ENCODE results near the gene TMEM238.

TMEM238 gene

GRCh38 chr19:55345818-55346724 lies 38.0 kb downstream of the TMEM238 start:
- DNase-seq (ENCODE audit: extremely low read depth, insufficient read length) = no peak
- TF ChIP-seq, protein P1, sequence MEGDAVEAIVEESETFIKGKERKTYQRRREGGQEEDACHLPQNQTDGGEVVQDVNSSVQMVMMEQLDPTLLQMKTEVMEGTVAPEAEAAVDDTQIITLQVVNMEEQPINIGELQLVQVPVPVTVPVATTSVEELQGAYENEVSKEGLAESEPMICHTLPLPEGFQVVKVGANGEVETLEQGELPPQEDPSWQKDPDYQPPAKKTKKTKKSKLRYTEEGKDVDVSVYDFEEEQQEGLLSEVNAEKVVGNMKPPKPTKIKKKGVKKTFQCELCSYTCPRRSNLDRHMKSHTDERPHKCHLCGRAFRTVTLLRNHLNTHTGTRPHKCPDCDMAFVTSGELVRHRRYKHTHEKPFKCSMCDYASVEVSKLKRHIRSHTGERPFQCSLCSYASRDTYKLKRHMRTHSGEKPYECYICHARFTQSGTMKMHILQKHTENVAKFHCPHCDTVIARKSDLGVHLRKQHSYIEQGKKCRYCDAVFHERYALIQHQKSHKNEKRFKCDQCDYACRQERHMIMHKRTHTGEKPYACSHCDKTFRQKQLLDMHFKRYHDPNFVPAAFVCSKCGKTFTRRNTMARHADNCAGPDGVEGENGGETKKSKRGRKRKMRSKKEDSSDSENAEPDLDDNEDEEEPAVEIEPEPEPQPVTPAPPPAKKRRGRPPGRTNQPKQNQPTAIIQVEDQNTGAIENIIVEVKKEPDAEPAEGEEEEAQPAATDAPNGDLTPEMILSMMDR (IDR thresholded peaks at IDR 0.05; ENCODE audit: insufficient read depth, low read length, poor library complexity, severe bottlenecking) = no peak
- Histone ChIP-seq H3K27me3 (replicated peaks; ENCODE audit: control insufficient read depth, insufficient read depth, low read length) (no peaks in the 10 kb centered on the region), H3K36me3 (ENCODE audit: control insufficient read depth, insufficient read depth, low read length) (peaks cover 2% of the 10 kb centered on the region), H3K4me3 (replicated peaks; ENCODE audit: low read depth, low read length) (no peak overlapping the region)

GRCh38 chr19:55345101-55345817 lies 38.8 kb downstream of the TMEM238 start:
- TF ChIP-seq, protein P1 (IDR thresholded peaks at IDR 0.05; ENCODE audit: insufficient read depth, low read length, poor library complexity, severe bottlenecking) = no peak
- peaks cover 2% of the 10 kb centered on the region for H3K36me3 ChIP-seq (ENCODE audit: control insufficient read depth, insufficient read depth, low read length)
- H3K27me3 ChIP-seq (replicated peaks; ENCODE audit: control insufficient read depth, insufficient read depth, low read length) = no peaks in the 10 kb centered on the region
- DNase-seq (ENCODE audit: extremely low read depth, insufficient read length) = no peak
- H3K4me3 ChIP-seq (replicated peaks; ENCODE audit: low read depth, low read length) = no peak overlapping the region

- TF ChIP-seq, protein P1 (IDR thresholded peaks at IDR 0.05; ENCODE audit: insufficient read depth, low read length, poor library complexity, severe bottlenecking) = no peak
- H3K36me3 ChIP-seq (ENCODE audit: control insufficient read depth, insufficient read depth, low read length) = peaks cover 2% of the 10 kb centered on the region
- H3K4me3 ChIP-seq (replicated peaks; ENCODE audit: low read depth, low read length) = no peak overlapping the region
- no peaks in the 10 kb centered on the region for H3K27me3 ChIP-seq (replicated peaks; ENCODE audit: control insufficient read depth, insufficient read depth, low read length)
- no peak for DNase-seq (ENCODE audit: extremely low read depth, insufficient read length)
These were observed 39.6 kb downstream of the TMEM238 start for GRCh38 chr19:55344444-55344843.

DNA sequence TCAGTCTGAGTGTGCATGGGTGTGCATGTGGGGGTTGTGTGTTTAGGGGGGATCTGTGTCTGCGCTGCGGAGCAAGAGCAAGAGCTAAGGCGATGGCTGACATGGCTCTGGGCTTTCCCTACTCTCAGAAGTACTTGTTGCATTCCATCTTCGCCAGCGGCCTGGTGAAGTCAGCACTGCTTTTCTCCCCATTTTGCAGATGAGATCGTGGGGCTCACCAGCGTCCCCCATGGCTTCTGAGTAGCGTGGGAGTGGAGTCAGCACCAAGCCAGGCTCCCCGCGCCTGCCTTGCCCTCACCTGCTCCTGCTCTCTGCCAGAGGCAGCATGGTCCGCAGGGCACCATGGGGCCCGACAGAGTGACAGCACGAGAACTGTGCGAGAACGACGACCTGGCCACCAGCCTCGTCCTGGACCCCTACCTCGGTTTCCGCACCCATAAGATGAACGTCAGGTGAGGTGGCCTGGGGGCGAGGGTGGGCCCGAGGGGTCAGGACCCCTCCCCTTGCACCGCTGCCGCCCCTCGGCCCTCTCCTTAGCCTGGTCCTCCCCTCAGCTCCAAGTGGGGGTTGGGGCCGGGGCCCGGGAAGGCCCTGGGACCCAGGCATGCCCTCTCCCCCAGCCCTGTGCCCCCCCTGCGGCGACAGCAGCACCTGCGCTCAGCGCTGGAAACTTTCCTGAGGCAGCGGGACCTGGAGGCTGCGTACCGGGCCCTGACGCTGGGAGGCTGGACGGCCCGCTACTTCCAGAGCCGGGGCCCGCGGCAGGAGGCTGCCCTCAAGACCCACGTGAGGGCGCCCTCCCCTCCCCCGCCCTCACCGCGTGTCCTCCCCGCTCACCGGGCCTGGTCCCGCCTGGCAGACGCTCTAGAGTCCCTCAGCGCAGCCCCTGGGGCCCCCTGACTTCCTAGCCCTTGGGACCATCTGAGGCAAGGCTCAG lies 42.2 kb downstream of the TMEM238 start:
- Histone ChIP-seq H3K4me3 (replicated peaks; ENCODE audit: low read depth, low read length) (peak overlapping the region; percentile 71; the same call in 1 of the 2 replicates), H3K27me3 (replicated peaks; ENCODE audit: control insufficient read depth, insufficient read depth, low read length) (no peaks in the 10 kb centered on the region), H3K36me3 (ENCODE audit: control insufficient read depth, insufficient read depth, low read length) (no peaks in the 10 kb centered on the region; the same call in none of the 2 replicates)
- TF ChIP-seq, protein P1 (IDR thresholded peaks at IDR 0.05; ENCODE audit: insufficient read depth, low read length, poor library complexity, severe bottlenecking) = no peak
- no peak for DNase-seq (ENCODE audit: extremely low read depth, insufficient read length)

- peak overlapping the region; percentile 71 for H3K4me3 ChIP-seq (replicated peaks; ENCODE audit: low read depth, low read length)
- peak; percentile 54 for DNase-seq (ENCODE audit: extremely low read depth, insufficient read length)
- H3K27me3 ChIP-seq (replicated peaks; ENCODE audit: control insufficient read depth, insufficient read depth, low read length) = no peaks in the 10 kb centered on the region
- TF ChIP-seq, protein P1 (IDR thresholded peaks at IDR 0.05; ENCODE audit: insufficient read depth, low read length, poor library complexity, severe bottlenecking) = no peak
- H3K36me3 ChIP-seq (ENCODE audit: control insufficient read depth, insufficient read depth, low read length) = no peaks in the 10 kb centered on the region; the same call in none of the 2 replicates
These were observed 42.9 kb downstream of the TMEM238 start for GRCh38 chr19:55341171-55341588.

All from GM06990 (cell line).